GM23248 (cell line): ENCODE data around the gene ESPNL.

Experiments
- EZH2 ChIP-seq: fragments of 200-600 bp; sonication (generic); IDR thresholded peaks from 2 replicates; pipeline ENCODE4 v1.6.1; 2018; ENCODE audit warnings: antibody characterized with exemption, mild to moderate bottlenecking; ENCODE audit not compliant: insufficient read depth, poor library complexity, severe bottlenecking
- EZH2phosphoT487 ChIP-seq: fragments of 200-600 bp; sonication (generic); IDR thresholded peaks from 2 replicates; pipeline ENCODE4 v1.6.1; 2018; ENCODE audit warnings: antibody characterized with exemption, moderate library complexity, mild to moderate bottlenecking, low read depth; ENCODE audit not compliant: insufficient read depth

DNA sequence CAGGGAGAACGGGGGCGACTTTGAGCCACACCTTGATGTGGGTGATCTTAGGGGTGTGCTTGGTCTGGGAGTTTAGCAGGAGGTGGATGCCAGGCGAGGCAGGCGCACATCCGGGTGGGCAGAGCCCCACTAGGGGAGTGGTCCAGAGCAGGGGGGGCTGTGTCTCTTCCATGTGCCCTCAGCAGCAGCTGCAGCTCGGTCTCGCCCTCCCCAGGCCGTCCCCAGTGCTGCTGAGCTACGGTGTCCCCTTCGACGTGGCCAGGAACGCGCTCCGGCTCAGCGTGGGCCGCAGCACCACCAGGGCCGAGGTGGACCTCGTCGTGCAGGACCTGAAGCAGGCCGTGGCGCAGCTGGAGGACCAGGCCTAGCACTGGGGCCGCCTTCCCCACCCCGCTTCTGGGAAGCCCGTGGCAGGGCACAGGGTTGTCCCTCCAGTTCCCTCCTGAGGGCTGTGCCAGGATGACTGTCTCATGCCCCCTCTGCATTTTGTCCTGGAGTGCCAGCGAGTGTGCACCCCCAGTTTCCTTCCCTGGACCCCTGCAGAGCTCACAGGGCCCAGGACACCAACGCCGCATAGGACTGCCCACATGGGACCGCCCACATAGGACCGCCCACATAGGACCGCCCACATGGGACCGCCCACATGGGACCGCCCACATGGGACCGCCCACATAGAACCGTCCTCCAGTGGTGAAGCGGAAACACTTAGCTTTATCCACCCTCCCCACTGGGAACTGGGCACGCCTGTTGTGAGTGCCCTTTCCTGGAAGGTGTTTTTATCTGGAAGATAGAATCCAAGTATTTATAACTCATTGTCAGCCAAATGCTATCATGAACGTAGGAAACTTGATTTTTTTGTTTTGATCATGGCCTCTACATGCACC is 1.9 kb upstream of the ESPNL start:
- no peak for TF ChIP-seq EZH2
- TF ChIP-seq EZH2phosphoT487: no peak
